DOHH2 (cell line): Measurements from ENCODE around the gene FSD1.
"Not testable (repeated sequence)": the region's sequence is repeated elsewhere in the genome, so short reads cannot be mapped to it uniquely, and the experiment has no call there.

ENCODE experiments used
- H3F3A ChIP-seq: fragments of 200-600 bp; sonication (generic), shearing (Covaris generic); 2 replicates; pipeline ENCODE4 v1.6.0; 2016; ENCODE audit warnings: antibody characterized with exemption, mild to moderate bottlenecking; ENCODE audit not compliant: control insufficient read depth, insufficient read depth
- H3K27ac ChIP-seq: fragments of 200-600 bp; sonication (generic); 2 replicates; pipeline ENCODE4 v1.5.1; 2014; ENCODE audit warnings: low read depth, mild to moderate bottlenecking, low read length, moderate library complexity
- H3K27me3 ChIP-seq: fragments of 200-600 bp; sonication (generic); 2 replicates; pipeline ENCODE4 v1.6.1; 2014; ENCODE audit warnings: mild to moderate bottlenecking, low read length, mixed read lengths; ENCODE audit not compliant: control insufficient read depth
- H3K36me3 ChIP-seq: fragments of 200-600 bp; sonication (generic); 2 replicates; pipeline ENCODE4 v1.6.1; 2014; ENCODE audit warnings: mild to moderate bottlenecking, low read length, moderate library complexity, mixed read lengths; ENCODE audit not compliant: control insufficient read depth
- H3K4me1 ChIP-seq: fragments of 200-600 bp; sonication (generic); 2 replicates; pipeline ENCODE4 v1.6.1; 2014; ENCODE audit warnings: mild to moderate bottlenecking, low read length, mixed read lengths; ENCODE audit not compliant: control insufficient read depth
- H3K4me2 ChIP-seq: fragments of 200-600 bp; sonication (generic); 2 replicates; pipeline ENCODE4 v1.6.0; 2014; ENCODE audit warnings: mild to moderate bottlenecking, low read length, moderate library complexity
- H3K4me3 ChIP-seq: fragments of 200-600 bp; sonication (generic); 2 replicates; pipeline ENCODE4 v1.5.1; 2014; ENCODE audit warnings: mild to moderate bottlenecking, low read length, mixed read lengths
- H3K79me2 ChIP-seq: fragments of 200-600 bp; sonication (generic); 2 replicates; pipeline ENCODE4 v1.6.1; 2014; ENCODE audit warnings: mild to moderate bottlenecking, low read length, mixed read lengths; ENCODE audit not compliant: control insufficient read depth
- H3K9me2 ChIP-seq: fragments of 200-600 bp; sonication (generic); replicated peaks from 2 replicates; pipeline ENCODE4 v1.6.1; 2014; ENCODE audit warnings: mild to moderate bottlenecking, low read length, mixed read lengths; ENCODE audit not compliant: control insufficient read depth
- H3K9me3 ChIP-seq: fragments of 200-600 bp; sonication (generic); 2 replicates; pipeline ENCODE4 v1.6.1; 2014; ENCODE audit warnings: antibody characterized with exemption, low read length, mixed read lengths; ENCODE audit not compliant: control insufficient read depth, insufficient read depth
- H4K20me1 ChIP-seq: fragments of 200-600 bp; sonication (generic); 2 replicates; pipeline ENCODE4 v1.6.0; 2014; ENCODE audit warnings: low read depth, mild to moderate bottlenecking, antibody characterized with exemption, low read length, moderate library complexity; ENCODE audit not compliant: control insufficient read depth, insufficient read depth
- CTCF ChIP-seq: fragments of 200-600 bp; sonication (generic); IDR thresholded peaks from one replicate; pipeline ENCODE4 v1.5.1; 2014; ENCODE audit warnings: antibody characterized with exemption, mild to moderate bottlenecking, low read depth, low read length; ENCODE audit not compliant: poor library complexity, severe bottlenecking
- EZH2phosphoT487 ChIP-seq: fragments of 200-600 bp; sonication (generic); IDR thresholded peaks from 2 replicates; pipeline ENCODE4 v1.6.1; 2017; ENCODE audit warnings: borderline replicate concordance, mild to moderate bottlenecking, antibody characterized with exemption, low read length, moderate library complexity, mixed read lengths

Gene FSD1

GRCh38 chr19:4279530-4280422 is 24.6 kb upstream of the FSD1 start:
- H3K4me1 ChIP-seq: no peaks in the 10 kb centered on the region
- H4K20me1 ChIP-seq: no peaks in the 10 kb centered on the region
- H3K27ac ChIP-seq: no peak overlapping the region
- H3K9me3 ChIP-seq: no peaks in the 10 kb centered on the region
- no peaks in the 10 kb centered on the region for H3K9me2 ChIP-seq
- no peak overlapping the region for H3K4me2 ChIP-seq
- TF ChIP-seq CTCF: no peak
- no peak for TF ChIP-seq EZH2phosphoT487
- H3K4me3 ChIP-seq: no peak overlapping the region
- no peaks in the 10 kb centered on the region for H3K36me3 ChIP-seq
- peaks cover 4% of the 10 kb centered on the region; the same call in 1 of the 2 replicates for H3K27me3 ChIP-seq
- no peaks in the 10 kb centered on the region for H3K79me2 ChIP-seq
- H3F3A ChIP-seq: no peaks in the 10 kb centered on the region

- Histone ChIP-seq H3K27me3 (no peaks in the 10 kb centered on the region), H3K4me2 (no peak overlapping the region), H3K27ac (no peak overlapping the region), H3K9me2 (no peaks in the 10 kb centered on the region), H3K79me2 (no peaks in the 10 kb centered on the region), H3K36me3 (no peaks in the 10 kb centered on the region), H3F3A (no peaks in the 10 kb centered on the region), H4K20me1 (no peaks in the 10 kb centered on the region), H3K4me3 (no peak overlapping the region), H3K9me3 (no peaks in the 10 kb centered on the region), H3K4me1 (no peaks in the 10 kb centered on the region)
- TF ChIP-seq CTCF: no peak
- no peak for TF ChIP-seq EZH2phosphoT487
Measured at GRCh38 chr19:4284176-4284958, 20.0 kb upstream of the FSD1 start.

GRCh38 chr19:4284974-4285373 is 19.4 kb upstream of the FSD1 start:
- Histone ChIP-seq H3K4me3 (no peak overlapping the region), H3K4me2 (no peak overlapping the region)
- TF ChIP-seq EZH2phosphoT487 (no peak), CTCF (no peak)

GRCh38 chr19:4286141-4286540 is 18.3 kb upstream of the FSD1 start:
- H3F3A ChIP-seq, H3K27me3 ChIP-seq, H3K4me1 ChIP-seq: not testable (repeated sequence)

More at GRCh38 chr19:4284974-4285373, 19.4 kb upstream of the FSD1 start:
- no peaks in the 10 kb centered on the region for H3K9me3 ChIP-seq
- no peaks in the 10 kb centered on the region for H3F3A ChIP-seq
- H4K20me1 ChIP-seq: no peaks in the 10 kb centered on the region
- H3K79me2 ChIP-seq: no peaks in the 10 kb centered on the region
- no peaks in the 10 kb centered on the region for H3K36me3 ChIP-seq
- no peak overlapping the region for H3K27ac ChIP-seq
- no peaks in the 10 kb centered on the region for H3K9me2 ChIP-seq
- no peaks in the 10 kb centered on the region for H3K4me1 ChIP-seq
- H3K27me3 ChIP-seq: no peaks in the 10 kb centered on the region

More at GRCh38 chr19:4286141-4286540, 18.3 kb upstream of the FSD1 start:
- not testable (repeated sequence) for H3K9me3 ChIP-seq, H3K36me3 ChIP-seq, H4K20me1 ChIP-seq, H3K9me2 ChIP-seq, H3K4me2 ChIP-seq, H3K79me2 ChIP-seq, H3K27ac ChIP-seq, H3K4me3 ChIP-seq
